Right ventricle myocardium superior (tissue), 1 donor: ENCODE data around the gene SLC10A1. TPM values are rescaled to one million over a fixed set of nuclear protein-coding genes. Genes with fewer than 3 reads are reported as not detected.

Experiments used
- ATAC-seq: fragments of 200-7000 bp; cut with Tn5 transposase; one replicate; pipeline ENCODE4 v1.9.1; 2020; ENCODE audit warnings: mild to moderate bottlenecking; ENCODE audit not compliant: poor library complexity
- DNase-seq: peaks from one replicate; pipeline ENCODE4 v3.0.0-alpha.2; 2020
- intact Hi-C: fragments of 100-400 bp; cut with DNase I; formaldehyde crosslinking; loops from one replicate; pipeline ENCODE4 v1.11.2; 2022
- total RNA-seq: library from RNA; stranded (reverse); fragmentation: NEBNext Ultra II Directional; extraction: Animal tissue kit (Norgen Biotek cat#: 25700); gene quantifications from one replicate; pipeline ENCODE4 v1.2.1, GENCODE V29; 2021
- donor health status: DM: no; HTN: yes; CAD: no; lungs with severe emphysema.

The SLC10A1 gene
- total RNA-seq, 1 donor from 2014 or later, result not detected

DNA sequence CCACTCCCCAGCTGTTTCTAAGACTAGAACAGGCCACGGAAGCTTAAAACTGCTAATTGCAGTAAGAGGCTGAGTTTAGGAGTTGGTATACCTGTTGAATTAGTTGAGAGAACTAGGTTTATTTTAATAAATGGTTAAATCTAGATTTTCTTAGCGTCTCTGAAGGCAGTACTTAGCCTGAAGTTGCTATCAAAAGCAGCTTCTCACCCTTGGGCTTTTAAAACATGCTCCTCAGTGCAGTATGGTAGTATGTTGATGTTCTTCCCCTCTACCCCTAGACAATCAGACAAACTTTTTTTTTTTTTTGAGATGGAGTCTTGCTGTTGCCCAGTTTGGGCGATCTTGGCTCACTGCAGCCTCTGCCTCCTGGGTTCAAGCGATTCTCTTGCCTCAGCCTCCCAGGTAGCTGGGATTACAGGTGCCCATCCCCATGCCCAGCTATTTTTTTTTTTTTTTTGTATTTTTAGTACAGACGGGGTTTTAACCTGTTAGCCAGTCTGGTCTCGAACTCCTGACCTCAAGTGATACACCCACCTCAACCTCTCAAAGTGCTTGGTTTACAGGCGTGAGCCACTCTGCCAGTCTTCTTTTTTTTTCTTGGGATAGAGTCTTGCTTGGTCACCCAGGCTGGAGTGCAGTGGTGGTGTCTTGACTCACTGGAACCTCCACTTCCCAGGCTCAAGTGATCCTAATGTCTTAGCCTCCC lies 23.3 kb downstream of the SLC10A1 start:
- ATAC-seq (no peak), DNase-seq (no peak)
- intact Hi-C loops, result no loop called here

DNA sequence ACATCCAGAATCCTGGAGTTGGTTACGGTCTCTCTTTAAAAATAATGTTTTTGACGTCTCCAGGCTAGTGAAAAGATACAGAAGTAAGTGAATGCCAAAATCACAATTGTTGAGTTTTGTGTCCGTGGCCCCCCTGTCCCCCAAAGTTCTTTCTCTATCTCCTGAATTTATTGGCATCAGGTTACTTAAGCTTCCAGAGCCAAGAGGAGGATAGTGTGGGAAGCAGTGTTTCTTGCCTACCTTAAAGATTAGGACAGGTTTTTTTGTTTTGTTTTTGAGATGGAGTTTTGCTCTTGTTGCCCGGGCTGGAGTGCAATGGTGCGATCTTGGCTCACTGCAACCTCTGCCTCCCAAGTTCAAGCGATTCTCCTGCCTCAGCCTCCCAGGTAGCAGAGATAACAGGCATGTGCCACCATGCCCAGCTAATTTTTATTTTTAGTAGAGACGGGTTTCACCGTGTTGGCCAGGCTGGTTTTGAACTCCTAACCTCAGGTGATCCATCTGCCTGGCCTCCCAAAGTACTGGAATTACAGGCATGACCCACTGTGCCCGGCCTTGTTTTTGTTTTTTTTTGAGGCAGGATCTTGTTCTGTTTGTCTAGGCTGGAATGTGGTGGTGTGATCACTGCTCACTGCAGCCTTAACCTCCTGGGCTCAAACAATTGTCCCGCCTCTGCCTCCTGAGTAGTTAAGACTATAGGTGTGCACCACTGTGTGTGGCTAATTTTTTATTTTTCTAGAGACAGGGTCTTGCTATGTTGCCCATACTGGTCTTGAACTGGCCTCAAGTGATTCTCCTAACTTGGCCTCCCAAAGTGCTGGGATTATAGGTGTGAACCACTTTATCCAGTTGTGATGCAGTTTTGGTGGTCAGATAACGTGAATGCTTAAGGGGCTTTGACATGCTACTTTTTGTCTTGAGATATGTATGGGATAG lies 24.7 kb downstream of the SLC10A1 start:
- intact Hi-C loops, result no loop called here
- no peak for ATAC-seq
- DNase-seq, result no peak

DNA sequence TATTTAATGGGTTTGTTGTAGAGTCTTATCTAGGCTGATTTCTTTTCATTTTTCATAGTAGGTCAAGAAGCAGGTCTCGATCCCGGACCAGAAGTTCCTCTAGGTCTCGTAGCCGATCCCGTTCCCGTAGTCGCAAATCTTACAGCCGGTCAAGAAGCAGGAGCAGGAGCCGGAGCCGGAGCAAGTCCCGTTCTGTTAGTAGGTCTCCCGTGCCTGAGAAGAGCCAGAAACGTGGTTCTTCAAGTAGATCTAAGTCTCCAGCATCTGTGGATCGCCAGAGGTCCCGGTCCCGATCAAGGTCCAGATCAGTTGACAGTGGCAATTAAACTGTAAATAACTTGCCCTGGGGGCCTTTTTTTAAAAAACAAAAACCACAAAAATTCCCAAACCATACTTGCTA lies 25.9 kb downstream of the SLC10A1 start:
- ATAC-seq, result no peak
- intact Hi-C loops, result no loop called here

DNA sequence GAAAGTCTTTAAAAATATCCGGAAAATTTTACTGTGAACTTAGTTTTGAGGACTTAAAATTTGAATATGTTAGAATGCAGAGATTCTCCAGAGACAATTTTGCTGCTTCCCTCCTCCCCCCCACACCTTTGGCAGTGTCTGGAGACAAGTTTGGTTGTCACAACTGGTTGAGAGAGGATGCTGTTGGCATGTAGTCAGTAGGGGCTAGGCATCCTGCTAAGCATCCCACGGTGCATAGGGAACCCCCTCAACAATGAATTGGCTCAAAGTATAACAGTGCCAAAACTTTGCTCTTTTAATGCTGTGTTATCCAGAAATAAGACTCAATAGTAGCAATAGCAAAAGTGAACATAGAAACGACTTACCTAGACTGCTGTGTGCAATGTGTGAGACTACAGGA lies 26.5 kb downstream of the SLC10A1 start:
- intact Hi-C loops, result no loop called here
- DNase-seq (no peak), ATAC-seq (no peak)

More for the DNA sequence above, 25.9 kb downstream of the SLC10A1 start:
- no peak for DNase-seq

GRCh38 chr14:69769623-69770022 lies 27.4 kb downstream of the SLC10A1 start:
- no peak for DNase-seq
- no peak for ATAC-seq
- intact Hi-C loops, result no loop called here

DNA sequence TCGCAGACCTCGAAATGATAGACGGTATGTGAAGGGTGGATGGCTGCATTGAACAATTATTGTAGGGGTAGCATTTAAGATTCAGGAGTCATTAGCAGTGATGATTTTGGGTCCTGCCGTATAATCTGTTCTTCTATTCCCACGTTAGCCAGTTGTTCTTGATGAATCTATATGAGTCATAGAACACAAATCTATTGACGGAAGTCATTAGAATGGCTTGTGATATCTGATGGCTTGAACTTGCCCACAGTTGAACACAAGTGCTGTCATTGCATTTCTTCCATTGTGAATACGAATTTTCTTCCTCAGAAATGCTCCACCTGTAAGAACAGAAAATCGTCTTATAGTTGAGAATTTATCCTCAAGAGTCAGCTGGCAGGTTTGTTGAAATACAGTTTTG lies 28.2 kb downstream of the SLC10A1 start:
- intact Hi-C loops, result no loop called here
- DNase-seq (no peak), ATAC-seq (no peak)

GRCh38 chr14:69767369-69767999 lies 29.6 kb downstream of the SLC10A1 start:
- ATAC-seq (peak; percentile 94), DNase-seq (peak; percentile 95)
- intact Hi-C loops, result no loop called here

DNA sequence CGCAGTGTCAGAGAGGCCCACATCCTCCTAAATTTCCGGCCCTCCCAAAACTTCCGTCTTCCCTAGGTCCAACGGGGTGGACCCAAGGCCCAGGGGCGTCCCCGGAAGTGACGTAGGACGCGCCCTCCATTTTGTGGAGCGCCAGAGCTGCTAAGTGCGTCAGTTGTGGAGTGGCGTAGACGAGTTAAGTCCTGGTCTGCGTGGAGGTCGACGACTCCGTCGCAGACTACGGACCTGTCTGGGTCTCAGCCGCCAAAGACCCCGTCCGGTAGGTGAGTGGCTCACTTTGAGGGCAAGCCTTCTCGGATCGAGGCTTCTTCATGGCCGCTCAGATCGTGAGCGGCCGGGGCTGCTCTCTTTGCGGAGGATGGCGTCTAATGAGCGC lies 30.1 kb downstream of the SLC10A1 start, which contains the start of gene SRSF5:
Gene SRSF5 (plus strand): TSS at position 159 of the 385 bp plus-strand sequence. CDS start 1,015 bp downstream, outside the sequence.
- DNase-seq (peak; percentile 98), ATAC-seq (peak; percentile 97)
- intact Hi-C loops, result no loop called here

DNA sequence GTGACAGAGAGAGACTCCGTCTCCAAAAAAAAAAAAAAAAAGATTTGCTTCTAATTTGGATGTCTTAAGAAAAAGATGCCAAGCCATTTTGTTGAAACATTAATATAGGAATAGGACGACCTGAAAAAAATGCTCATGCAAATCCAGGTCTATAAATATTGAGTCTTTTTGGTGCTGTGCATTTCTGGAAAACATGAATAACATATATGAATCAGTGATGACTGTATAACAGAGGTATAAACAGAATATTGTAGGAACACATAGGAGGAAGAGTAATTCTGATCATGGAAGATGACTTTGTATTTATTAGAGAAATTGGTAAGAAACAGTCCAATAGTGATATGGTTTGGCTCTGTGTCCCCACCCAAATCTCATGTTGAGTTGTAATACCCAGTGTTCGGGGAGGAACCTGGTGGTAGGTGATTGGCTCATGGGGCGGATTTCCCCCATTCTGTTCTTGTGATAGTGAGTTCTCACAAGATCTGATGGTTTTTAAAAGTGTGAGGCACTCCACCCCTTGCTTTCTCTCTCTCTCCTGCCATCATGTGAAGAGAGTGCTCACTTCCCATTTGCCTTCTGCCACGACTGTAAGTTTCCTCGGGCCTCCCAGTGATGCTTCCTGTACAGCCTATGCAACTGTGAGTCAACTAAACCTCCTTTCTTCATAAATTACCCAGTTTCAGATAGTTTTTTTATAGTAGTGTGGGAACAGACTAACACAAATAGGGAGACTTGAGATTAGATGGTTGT lies 33.1 kb downstream of the SLC10A1 start:
- DNase-seq, result no peak
- intact Hi-C loops, result no loop called here
- ATAC-seq, result no peak

GRCh38 chr14:69760810-69761209 lies 36.2 kb downstream of the SLC10A1 start:
- intact Hi-C loops, result no loop called here
- DNase-seq (no peak), ATAC-seq (no peak)

GRCh38 chr14:69756298-69756697 lies 40.7 kb downstream of the SLC10A1 start:
- DNase-seq (no peak), ATAC-seq (no peak)
- intact Hi-C loops, result no loop called here

DNA sequence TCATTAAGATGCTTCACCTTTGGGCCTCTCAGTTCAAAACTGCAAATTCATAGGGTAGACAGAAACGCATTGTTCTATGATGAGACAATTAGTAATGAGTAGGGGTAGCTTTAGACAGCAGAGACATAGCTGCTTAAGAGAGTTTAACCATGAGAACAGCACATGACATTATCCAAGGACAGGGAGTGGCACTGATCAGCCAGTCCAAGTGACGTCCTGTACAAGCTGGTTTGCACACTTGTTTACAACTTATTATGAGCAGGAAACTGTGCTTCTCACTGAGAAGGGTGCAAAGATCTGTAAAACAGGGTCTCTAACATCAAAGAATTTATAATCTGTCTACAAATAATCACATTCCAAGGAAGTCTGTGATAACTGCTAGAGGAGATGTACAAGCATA lies 41.3 kb downstream of the SLC10A1 start:
- no peak for ATAC-seq
- no peak for DNase-seq

DNA sequence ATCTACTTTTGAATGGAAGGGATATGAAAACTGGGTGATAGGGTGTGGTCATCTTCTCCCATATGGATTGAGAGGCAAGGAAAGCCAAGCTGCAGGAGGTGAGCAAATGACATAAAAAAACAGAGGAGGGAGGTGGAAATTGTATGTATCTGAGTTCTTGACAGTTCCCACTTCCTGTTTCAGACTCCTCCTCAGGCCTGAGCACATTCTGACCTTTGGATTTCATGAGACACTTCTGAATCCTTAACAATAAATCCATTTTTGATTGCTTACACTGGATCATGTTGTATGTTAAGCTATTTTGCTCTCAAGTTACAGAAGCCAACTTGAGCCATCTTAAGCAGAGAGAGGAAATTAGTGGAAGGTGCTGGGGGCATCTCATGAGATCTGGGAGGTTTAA lies 41.7 kb downstream of the SLC10A1 start:
- no peak for DNase-seq
- intact Hi-C loops, result no loop called here
- ATAC-seq, result no peak

More for the DNA sequence above, 41.3 kb downstream of the SLC10A1 start:
- intact Hi-C loops, result no loop called here

DNA sequence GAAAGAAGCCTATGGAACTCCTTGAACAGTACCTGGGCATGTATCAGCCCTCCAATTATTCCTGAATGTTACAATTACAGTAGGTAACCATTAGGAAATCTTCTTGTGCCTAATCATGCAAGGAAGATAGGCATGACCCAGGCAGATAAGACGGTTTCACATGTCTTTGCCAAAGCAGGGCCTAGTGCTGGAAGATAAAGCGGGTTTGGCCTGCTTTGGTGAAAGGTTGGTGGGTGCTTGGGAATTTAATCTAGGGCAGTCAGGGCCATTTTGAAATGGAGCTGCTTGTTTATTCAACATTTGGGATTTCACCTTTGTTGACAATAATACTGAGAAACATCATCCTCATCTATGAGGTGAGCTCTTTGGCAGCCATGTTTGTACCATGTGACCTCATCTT lies 42.6 kb downstream of the SLC10A1 start:
- no peak for DNase-seq
- no peak for ATAC-seq
- intact Hi-C loops, result no loop called here

DNA sequence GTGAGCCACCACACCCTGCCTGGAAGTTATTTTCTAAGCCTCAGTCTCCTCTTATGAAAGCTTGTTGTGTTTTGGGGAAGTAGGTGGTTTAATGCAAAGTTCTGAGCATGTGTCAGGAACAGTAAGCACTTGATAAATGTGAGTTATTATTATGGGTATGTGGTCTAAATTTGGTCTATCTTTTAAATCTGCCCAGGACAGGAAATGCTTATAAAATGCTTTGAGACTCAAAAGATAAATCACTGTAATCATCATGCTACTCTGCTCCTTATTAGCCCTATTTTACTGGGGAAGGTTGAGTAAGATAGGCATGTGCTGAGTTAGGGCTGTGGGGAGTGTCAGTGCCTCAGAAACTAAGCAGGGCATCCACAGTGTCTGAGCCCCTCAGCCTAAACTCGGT lies 43.2 kb downstream of the SLC10A1 start:
- intact Hi-C loops, result no loop called here
- DNase-seq (no peak), ATAC-seq (no peak)

- DNase-seq (no peak), ATAC-seq (no peak)
- intact Hi-C loops, result no loop called here
Measured at GRCh38 chr14:69752773-69753172, 44.3 kb downstream of the SLC10A1 start.

GRCh38 chr14:69750495-69750894 lies 46.5 kb downstream of the SLC10A1 start:
- DNase-seq, result no peak
- intact Hi-C loops, result no loop called here
- ATAC-seq, result no peak

- no peak for DNase-seq
- intact Hi-C loops, result no loop called here
- no peak for ATAC-seq
Measured at GRCh38 chr14:69749956-69750355, 47.1 kb downstream of the SLC10A1 start.

- intact Hi-C loops, result no loop called here
Measured at GRCh38 chr14:69741055-69741454, 56.0 kb downstream of the SLC10A1 start.

More at GRCh38 chr14:69741055-69741454, 56.0 kb downstream of the SLC10A1 start:
- no peak for DNase-seq
- no peak for ATAC-seq
